Subcutaneous preadipocyte (primary cell): ENCODE data around the gene GPR55. TPM values are rescaled to one million over a fixed set of nuclear protein-coding genes. Genes with fewer than 3 reads are reported as not detected.

Source experiments
- total RNA-seq: library from RNA; depleted of rRNA; stranded (reverse); fragments of >200 nt; gene quantifications from 2 replicates; pipeline ENCODE4 v1.2.3, GENCODE V29; 2012

GPR55 gene, protein sequence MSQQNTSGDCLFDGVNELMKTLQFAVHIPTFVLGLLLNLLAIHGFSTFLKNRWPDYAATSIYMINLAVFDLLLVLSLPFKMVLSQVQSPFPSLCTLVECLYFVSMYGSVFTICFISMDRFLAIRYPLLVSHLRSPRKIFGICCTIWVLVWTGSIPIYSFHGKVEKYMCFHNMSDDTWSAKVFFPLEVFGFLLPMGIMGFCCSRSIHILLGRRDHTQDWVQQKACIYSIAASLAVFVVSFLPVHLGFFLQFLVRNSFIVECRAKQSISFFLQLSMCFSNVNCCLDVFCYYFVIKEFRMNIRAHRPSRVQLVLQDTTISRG
- total RNA-seq, result under 0.01 TPM in 1 of 2 replicates, not detected in the other

GRCh38 chr2:230924470-230925341 is at the start of gene GPR55:
GPR55 (minus strand) TSS chr2:230925242; CDS start chr2:230910962, 14,280 bp downstream.

DNA sequence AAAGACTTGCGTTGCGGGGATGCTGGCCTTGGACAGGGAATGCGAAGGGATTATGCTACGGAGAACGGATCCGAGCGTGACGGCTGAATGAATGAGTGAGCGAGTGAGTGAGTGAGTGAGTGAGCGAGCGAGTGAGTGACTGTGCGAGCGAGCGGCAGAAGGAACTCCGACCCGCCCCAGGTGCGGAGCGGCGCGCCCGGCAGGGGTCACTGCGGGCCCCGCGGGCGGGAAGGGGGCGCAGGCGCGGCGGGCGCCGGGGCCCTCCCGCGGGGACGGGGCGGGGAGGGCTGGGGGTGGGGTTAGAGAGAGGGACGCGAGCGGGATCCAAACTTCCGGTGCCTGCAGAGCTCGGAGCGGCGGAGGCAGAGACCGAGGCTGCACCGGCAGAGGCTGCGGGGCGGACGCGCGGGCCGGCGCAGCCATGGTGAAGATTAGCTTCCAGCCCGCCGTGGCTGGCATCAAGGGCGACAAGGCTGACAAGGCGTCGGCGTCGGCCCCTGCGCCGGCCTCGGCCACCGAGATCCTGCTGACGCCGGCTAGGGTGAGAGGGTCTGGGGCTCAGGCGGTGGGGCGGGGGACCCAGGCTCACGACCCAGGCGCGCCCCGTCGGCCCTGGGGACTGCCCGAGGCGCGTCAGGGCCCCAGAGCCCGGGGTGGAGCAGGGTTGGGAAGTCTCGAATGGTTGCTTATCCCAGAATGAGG is 60.3 kb downstream of the GPR55 start, which contains the start of gene ITM2C:
TSS of gene ITM2C (plus strand) at position 338 of the 702 bp plus-strand sequence. CDS start at position 422, 84 bp downstream.

Other genes with a start within 250 kb of the GPR55 start
- 58.8 and 68.6 TPM in 2 replicates for gene CAB39, start 212.4 kb downstream of the GPR55 start, total RNA-seq
- 15.4 and 18.4 TPM in 2 replicates for gene ITM2C, start 60.3 kb downstream of the GPR55 start, total RNA-seq
- gene SPATA3, start 70.9 kb upstream of the GPR55 start, total RNA-seq, result not detected in 2 replicates
- gene C2orf72, start 112.3 kb upstream of the GPR55 start, total RNA-seq, result 0.20 and 0.37 TPM in 2 replicates
- 99.9 and 127 TPM in 2 replicates for gene PSMD1, start 131.6 kb upstream of the GPR55 start, total RNA-seq
- gene HTR2B, start 199.8 kb upstream of the GPR55 start, total RNA-seq, result 0.59 and 2.6 TPM in 2 replicates